Astrocyte (in vitro differentiated cells and primary cell): ENCODE results near the gene ITFG1. TPM values are rescaled to one million over a fixed set of nuclear protein-coding genes. Genes with fewer than 3 reads are reported as not detected.
"Not testable (repeated sequence)": the region's sequence is repeated elsewhere in the genome, so short reads cannot be mapped to it uniquely, and the experiment has no call there.

Experiments used
- DNase-seq: peaks from one replicate; pipeline ENCODE4 v3.0.0-alpha.2; 2010; ENCODE audit warnings: low read depth
- FAIRE-seq: peaks from 2 replicates; lab custom pipeline; 2011; peaks lifted over from hg19 to GRCh38; lab: Jason Lieb, UNC
- H2AFZ ChIP-seq: 2 replicates; pipeline ENCODE4 v1.6.0; 2012; ENCODE audit warnings: low read depth, low read length, inconsistent platforms
- H3K27ac ChIP-seq: 2 replicates; pipeline ENCODE4 v1.5.1; 2011; ENCODE audit warnings: low read depth, low read length, inconsistent platforms
- H3K27me3 ChIP-seq: 2 replicates; pipeline ENCODE4 v1.6.0; 2011; ENCODE audit warnings: low read length, inconsistent platforms; ENCODE audit not compliant: insufficient read depth
- H3K36me3 ChIP-seq: 2 replicates; pipeline ENCODE4 v1.5.1; 2011; ENCODE audit warnings: low read length, inconsistent platforms; ENCODE audit not compliant: insufficient read depth
- H3K4me1 ChIP-seq: 2 replicates; pipeline ENCODE4 v1.5.1; 2011; ENCODE audit warnings: low read length, inconsistent platforms; ENCODE audit not compliant: insufficient read depth
- H3K4me2 ChIP-seq: 2 replicates; pipeline ENCODE4 v1.6.0; 2012; ENCODE audit warnings: low read length, inconsistent platforms
- H3K4me3 ChIP-seq: 2 replicates; pipeline ENCODE4 v1.5.1; 2011; ENCODE audit warnings: low read depth, mild to moderate bottlenecking, low read length, inconsistent platforms; ENCODE audit not compliant: insufficient read depth
- H3K79me2 ChIP-seq: 2 replicates; pipeline ENCODE4 v1.6.0; 2012; ENCODE audit warnings: mild to moderate bottlenecking, low read length, inconsistent platforms; ENCODE audit not compliant: insufficient read depth
- H3K9ac ChIP-seq: 2 replicates; pipeline ENCODE4 v1.6.0; 2012; ENCODE audit warnings: mild to moderate bottlenecking, low read length, inconsistent platforms
- H3K9me3 ChIP-seq: 2 replicates; pipeline ENCODE4 v1.5.1; 2012; ENCODE audit warnings: low read depth, mild to moderate bottlenecking, low read length, inconsistent platforms; ENCODE audit not compliant: insufficient read depth
- H4K20me1 ChIP-seq: 2 replicates; pipeline ENCODE4 v1.6.0; 2012; ENCODE audit warnings: low read length, inconsistent platforms; ENCODE audit not compliant: insufficient read depth
- H3K27ac Mint-ChIP-seq: one replicate; pipeline ENCODE4 v1.8.0; 2021; ENCODE audit warnings: mild to moderate bottlenecking, mixed read lengths; ENCODE audit not compliant: unreplicated experiment
- H3K27me3 Mint-ChIP-seq: one replicate; pipeline ENCODE4 v1.8.0; 2021; ENCODE audit warnings: low read depth, mixed read lengths; ENCODE audit not compliant: unreplicated experiment
- H3K36me3 Mint-ChIP-seq: one replicate; pipeline ENCODE4 v1.8.0; 2021; ENCODE audit warnings: low read depth, mixed read lengths; ENCODE audit not compliant: unreplicated experiment
- H3K4me1 Mint-ChIP-seq: one replicate; pipeline ENCODE4 v1.8.0; 2021; ENCODE audit warnings: low read depth, mixed read lengths; ENCODE audit not compliant: unreplicated experiment
- H3K4me3 Mint-ChIP-seq: one replicate; pipeline ENCODE4 v1.8.0; 2021; ENCODE audit warnings: mild to moderate bottlenecking, moderate library complexity, mixed read lengths; ENCODE audit not compliant: unreplicated experiment
- H3K9me3 Mint-ChIP-seq: one replicate; pipeline ENCODE4 v1.8.0; 2021; ENCODE audit warnings: mild to moderate bottlenecking, mixed read lengths; ENCODE audit not compliant: unreplicated experiment
- CTCF ChIP-seq: IDR thresholded peaks from 2 replicates; pipeline ENCODE4 v1.5.1; 2011; ENCODE audit warnings: low read depth, mild to moderate bottlenecking, inconsistent platforms, low read length, moderate library complexity; ENCODE audit not compliant: insufficient read depth
- EZH2 ChIP-seq: IDR thresholded peaks from 2 replicates; pipeline ENCODE4 v1.6.1; 2012; ENCODE audit warnings: mild to moderate bottlenecking, low read length, inconsistent platforms; ENCODE audit not compliant: insufficient read depth
- total RNA-seq: library from RNA; stranded (reverse); gene quantifications from 2 replicates; pipeline ENCODE4 v1.2.1, GENCODE V29; 2021

ITFG1 gene
- total RNA-seq, 1 donor from 2014 or later: 52.7 TPM

- Histone ChIP-seq H3K27ac (no peak overlapping the region), H3K79me2 (no peaks in the 10 kb centered on the region), H4K20me1 (no peaks in the 10 kb centered on the region), H3K27me3 (no peaks in the 10 kb centered on the region), H3K4me1 (no peaks in the 10 kb centered on the region), H3K9me3 (no peaks in the 10 kb centered on the region), H3K4me2 (no peak overlapping the region), H2AFZ (no peak overlapping the region), H3K36me3 (no peaks in the 10 kb centered on the region), H3K9ac (no peak overlapping the region), H3K4me3 (no peak overlapping the region)
- H3K36me3 Mint-ChIP-seq: no peaks in the 10 kb centered on the region
- H3K4me3 Mint-ChIP-seq: no peak overlapping the region
- FAIRE-seq (no peak), DNase-seq (no peak)
- no peaks in the 10 kb centered on the region for H3K27me3 Mint-ChIP-seq
- TF ChIP-seq EZH2 (no peak), CTCF (no peak)
- H3K27ac Mint-ChIP-seq: no peak overlapping the region
- H3K4me1 Mint-ChIP-seq: no peaks in the 10 kb centered on the region
- no peaks in the 10 kb centered on the region for H3K9me3 Mint-ChIP-seq
Measured at GRCh38 chr16:47204736-47205504, 255.9 kb downstream of the ITFG1 start.

- not testable (repeated sequence) for H3K27ac Mint-ChIP-seq, DNase-seq, H3K79me2 ChIP-seq, H3K4me2 ChIP-seq, H2AFZ ChIP-seq, H3K9me3 Mint-ChIP-seq, H3K27ac ChIP-seq, H4K20me1 ChIP-seq, H3K36me3 ChIP-seq, H3K4me3 ChIP-seq, FAIRE-seq, H3K9ac ChIP-seq, H3K4me3 Mint-ChIP-seq, H3K27me3 Mint-ChIP-seq, H3K36me3 Mint-ChIP-seq, H3K4me1 ChIP-seq, H3K9me3 ChIP-seq, H3K27me3 ChIP-seq, H3K4me1 Mint-ChIP-seq
Measured at GRCh38 chr16:47203433-47203832, 257.4 kb downstream of the ITFG1 start.

GRCh38 chr16:47198180-47198575 is 262.7 kb downstream of the ITFG1 start:
- Histone ChIP-seq H2AFZ (no peak overlapping the region), H3K4me2 (no peak overlapping the region), H3K4me1 (no peaks in the 10 kb centered on the region), H3K79me2 (no peaks in the 10 kb centered on the region), H3K27ac (no peak overlapping the region), H4K20me1 (no peaks in the 10 kb centered on the region), H3K27me3 (no peaks in the 10 kb centered on the region), H3K9ac (no peak overlapping the region), H3K9me3 (no peaks in the 10 kb centered on the region), H3K36me3 (no peaks in the 10 kb centered on the region), H3K4me3 (no peak overlapping the region)
- FAIRE-seq (no peak), DNase-seq (no peak)
- TF ChIP-seq EZH2 (no peak), CTCF (no peak)
- H3K4me3 Mint-ChIP-seq: no peak overlapping the region
- H3K36me3 Mint-ChIP-seq: no peaks in the 10 kb centered on the region
- no peaks in the 10 kb centered on the region for H3K4me1 Mint-ChIP-seq
- H3K27me3 Mint-ChIP-seq: no peaks in the 10 kb centered on the region
- no peaks in the 10 kb centered on the region for H3K9me3 Mint-ChIP-seq
- H3K27ac Mint-ChIP-seq: no peak overlapping the region
